Sciatic nerve (tissue), 2 donors: ENCODE results near the gene ITGAE. TPM values are rescaled to one million over a fixed set of nuclear protein-coding genes. Genes with fewer than 3 reads are reported as not detected.
A peak's percentile ranks its signal among the peaks of the same experiment; 100 is the strongest.
"Not testable (repeated sequence)": the region's sequence is repeated elsewhere in the genome, so short reads cannot be mapped to it uniquely, and the experiment has no call there.

Source experiments
- ATAC-seq: fragments of 200-7000 bp; cut with Tn5 transposase; one replicate; pipeline ENCODE4 v1.9.1; 2020; ENCODE audit warnings: mild to moderate bottlenecking, moderate library complexity
- DNase-seq: peaks from one replicate; pipeline ENCODE4 v3.0.0-alpha.2; 2020; ENCODE audit warnings: low spot score
- intact Hi-C: fragments of 100-400 bp; cut with DNase I; formaldehyde crosslinking; loops from one replicate; pipeline ENCODE4 v1.14.2; 2022
- total RNA-seq: library from RNA; stranded (reverse); fragmentation: NEBNext Ultra II Directional; extraction: Animal tissue kit (Norgen Biotek cat#: 25700); gene quantifications from one replicate; pipeline ENCODE4 v1.2.1, GENCODE V29; 2021
- donor health status: DM: no; HTN: no; CAD: no.
- donor health status: DM: no; HTN: no; CAD: no.

ITGAE gene
- 19.3 TPM for total RNA-seq

GRCh38 chr17:3800362-3801271 lies at the start of gene ITGAE:
Gene ITGAE, minus strand, starts transcription at chr17:3801188. Its CDS starts 44 bp downstream, at chr17:3801144.
- no peak for ATAC-seq
- no peak for DNase-seq
- intact Hi-C loops: no loop called here

- intact Hi-C loops: no loop called here
- ATAC-seq (no peak), DNase-seq (no peak)
Observed at GRCh38 chr17:3848229-3848835, 47.3 kb upstream of the ITGAE start.

GRCh38 chr17:3847165-3847670 lies 46.2 kb upstream of the ITGAE start:
- ATAC-seq (no peak), DNase-seq (no peak)
- intact Hi-C loops: no loop called here

GRCh38 chr17:3846437-3847164 lies 45.6 kb upstream of the ITGAE start:
- intact Hi-C loops: no loop called here
- no peak for ATAC-seq

GRCh38 chr17:3845621-3846436 lies 44.8 kb upstream of the ITGAE start, which contains the start of gene NCBP3:
Gene NCBP3, minus strand, starts transcription at chr17:3846246. Its CDS starts 23 bp downstream, at chr17:3846223.
- intact Hi-C loops: no loop called here
- ATAC-seq (peak; percentile 98), DNase-seq (peak; percentile 93)

More at GRCh38 chr17:3846437-3847164, 45.6 kb upstream of the ITGAE start:
- DNase-seq: no peak

- no peak for ATAC-seq
- intact Hi-C loops: no loop called here
Observed at GRCh38 chr17:3845291-3845620, 44.3 kb upstream of the ITGAE start.

GRCh38 chr17:3844556-3844955 lies 43.6 kb upstream of the ITGAE start:
- intact Hi-C loops, DNase-seq, ATAC-seq: not testable (repeated sequence)

More at GRCh38 chr17:3845291-3845620, 44.3 kb upstream of the ITGAE start:
- DNase-seq: no peak

- intact Hi-C loops: no loop called here
- DNase-seq: no peak
- ATAC-seq: no peak
Observed at GRCh38 chr17:3843935-3844516, 43.0 kb upstream of the ITGAE start.

- DNase-seq: no peak
- no peak for ATAC-seq
- intact Hi-C loops: no loop called here
Observed at GRCh38 chr17:3838206-3838605, 37.2 kb upstream of the ITGAE start.

- no peak for DNase-seq
Observed at GRCh38 chr17:3836551-3836950, 35.6 kb upstream of the ITGAE start.

GRCh38 chr17:3835410-3836229 lies 34.6 kb upstream of the ITGAE start:
- no peak for ATAC-seq
- no peak for DNase-seq
- intact Hi-C loops: no loop called here

More at GRCh38 chr17:3836551-3836950, 35.6 kb upstream of the ITGAE start:
- ATAC-seq: no peak
- intact Hi-C loops: no loop called here

- no peak for ATAC-seq
- DNase-seq: no peak
- intact Hi-C loops: no loop called here
Observed at GRCh38 chr17:3834811-3835210, 33.8 kb upstream of the ITGAE start.

GRCh38 chr17:3828852-3829232 lies 27.9 kb upstream of the ITGAE start:
- no peak for DNase-seq
- intact Hi-C loops: no loop called here
- ATAC-seq: no peak

GRCh38 chr17:3828151-3828851 lies 27.3 kb upstream of the ITGAE start:
- intact Hi-C loops: no loop called here

GRCh38 chr17:3827124-3827773 lies 26.3 kb upstream of the ITGAE start:
- DNase-seq: no peak

More at GRCh38 chr17:3828151-3828851, 27.3 kb upstream of the ITGAE start:
- DNase-seq: no peak
- ATAC-seq: peak; percentile 49

GRCh38 chr17:3826191-3826590 lies 25.2 kb upstream of the ITGAE start:
- DNase-seq: no peak
- intact Hi-C loops: no loop called here
- no peak for ATAC-seq

More at GRCh38 chr17:3827124-3827773, 26.3 kb upstream of the ITGAE start:
- intact Hi-C loops: no loop called here
- ATAC-seq: no peak
